ENCODE measurements around the gene ATP8B4.

Gene ATP8B4

DNA sequence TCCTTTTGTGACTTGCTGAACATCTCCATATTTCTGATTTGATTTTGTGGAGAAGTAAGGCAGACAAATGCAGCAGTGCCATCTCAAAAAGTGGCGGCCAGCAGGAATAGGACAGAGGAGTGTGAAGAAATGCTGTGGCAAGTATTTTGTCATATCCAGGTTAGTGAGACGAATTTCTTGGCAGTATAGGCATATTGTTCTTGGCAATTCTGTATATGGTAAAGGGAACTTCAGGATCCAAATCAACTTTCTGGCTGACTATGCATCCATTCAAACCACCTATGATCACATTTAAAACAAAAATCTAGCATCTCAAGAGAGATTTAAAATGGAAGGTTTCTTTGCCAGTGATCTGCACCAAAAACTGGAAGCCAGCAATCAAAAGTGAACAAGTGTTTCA lies 270.2 kb downstream of the ATP8B4 start:
- no peak overlapping the region for H3K4me3 ChIP-seq (ENCODE audit: low read depth, low read length)
- TF ChIP-seq, protein P1, sequence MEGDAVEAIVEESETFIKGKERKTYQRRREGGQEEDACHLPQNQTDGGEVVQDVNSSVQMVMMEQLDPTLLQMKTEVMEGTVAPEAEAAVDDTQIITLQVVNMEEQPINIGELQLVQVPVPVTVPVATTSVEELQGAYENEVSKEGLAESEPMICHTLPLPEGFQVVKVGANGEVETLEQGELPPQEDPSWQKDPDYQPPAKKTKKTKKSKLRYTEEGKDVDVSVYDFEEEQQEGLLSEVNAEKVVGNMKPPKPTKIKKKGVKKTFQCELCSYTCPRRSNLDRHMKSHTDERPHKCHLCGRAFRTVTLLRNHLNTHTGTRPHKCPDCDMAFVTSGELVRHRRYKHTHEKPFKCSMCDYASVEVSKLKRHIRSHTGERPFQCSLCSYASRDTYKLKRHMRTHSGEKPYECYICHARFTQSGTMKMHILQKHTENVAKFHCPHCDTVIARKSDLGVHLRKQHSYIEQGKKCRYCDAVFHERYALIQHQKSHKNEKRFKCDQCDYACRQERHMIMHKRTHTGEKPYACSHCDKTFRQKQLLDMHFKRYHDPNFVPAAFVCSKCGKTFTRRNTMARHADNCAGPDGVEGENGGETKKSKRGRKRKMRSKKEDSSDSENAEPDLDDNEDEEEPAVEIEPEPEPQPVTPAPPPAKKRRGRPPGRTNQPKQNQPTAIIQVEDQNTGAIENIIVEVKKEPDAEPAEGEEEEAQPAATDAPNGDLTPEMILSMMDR (IDR thresholded peaks at IDR 0.05; ENCODE audit: low read depth, low read length) = no peak

DNA sequence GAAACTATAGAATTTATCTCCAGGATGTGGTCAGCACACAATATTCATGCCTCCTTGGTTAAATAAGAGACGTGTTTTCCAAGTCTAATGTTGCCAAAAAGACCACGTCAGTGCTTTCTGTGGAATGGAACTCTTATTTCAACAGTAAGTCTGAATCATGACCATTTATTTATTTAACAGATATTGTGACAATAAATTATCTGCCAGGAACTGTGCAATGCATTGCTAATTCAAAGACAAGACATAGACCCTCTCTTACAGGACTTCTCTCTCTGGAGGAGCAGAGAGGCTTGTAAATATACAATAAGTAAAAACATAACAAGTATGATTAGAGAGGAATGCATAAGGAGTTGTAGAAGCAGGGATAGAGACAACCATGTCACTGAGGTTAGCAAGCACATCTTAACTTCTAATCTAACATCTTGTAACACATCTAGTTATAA lies 270.7 kb downstream of the ATP8B4 start:
- TF ChIP-seq, protein P1 (IDR thresholded peaks at IDR 0.05; ENCODE audit: low read depth, low read length) = no peak
- no peak overlapping the region for H3K4me3 ChIP-seq (ENCODE audit: low read depth, low read length)

DNA sequence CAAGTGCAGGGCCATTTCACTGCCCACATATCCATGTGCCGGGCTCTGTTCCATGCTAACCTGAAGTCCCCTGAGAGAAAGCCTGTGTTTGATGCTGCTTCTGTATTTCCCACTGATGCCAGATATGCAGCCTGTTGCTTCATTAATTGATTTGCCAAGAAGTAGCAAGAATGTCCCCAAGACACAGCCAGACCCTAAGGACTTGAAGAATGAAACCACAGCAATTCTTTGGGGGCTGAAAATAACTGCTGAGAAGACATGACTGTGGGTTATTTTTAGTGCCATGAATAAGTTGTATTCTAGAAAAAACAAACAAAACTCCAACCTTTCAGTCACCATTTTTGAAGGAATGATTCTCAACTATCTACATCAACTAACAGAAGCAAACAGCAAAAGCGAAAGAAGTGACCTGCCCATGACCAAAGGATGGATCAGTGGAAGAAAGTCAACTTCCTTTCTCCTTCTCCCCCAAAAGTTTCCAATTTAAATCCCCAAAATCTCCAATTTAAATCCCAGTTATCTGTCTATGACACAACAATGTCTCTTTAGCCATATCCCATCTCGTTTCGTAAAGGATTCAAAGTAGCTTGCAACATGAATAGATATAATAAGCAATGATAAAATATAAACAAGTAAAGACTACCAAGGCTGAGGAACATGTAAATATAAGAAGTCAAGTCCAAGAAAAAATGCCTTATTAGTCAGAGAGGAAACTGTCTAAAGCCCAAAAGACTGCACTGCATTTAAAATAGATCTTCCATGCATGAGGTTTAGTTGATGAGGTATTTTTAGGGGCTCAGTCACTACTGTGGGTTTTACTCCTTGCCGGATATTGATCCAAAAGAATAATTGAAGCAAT lies 271.4 kb downstream of the ATP8B4 start:
- TF ChIP-seq, protein P1 (IDR thresholded peaks at IDR 0.05; ENCODE audit: low read depth, low read length) = no peak
- peak overlapping the region; percentile 18 for H3K4me3 ChIP-seq (ENCODE audit: low read depth, low read length)

DNA sequence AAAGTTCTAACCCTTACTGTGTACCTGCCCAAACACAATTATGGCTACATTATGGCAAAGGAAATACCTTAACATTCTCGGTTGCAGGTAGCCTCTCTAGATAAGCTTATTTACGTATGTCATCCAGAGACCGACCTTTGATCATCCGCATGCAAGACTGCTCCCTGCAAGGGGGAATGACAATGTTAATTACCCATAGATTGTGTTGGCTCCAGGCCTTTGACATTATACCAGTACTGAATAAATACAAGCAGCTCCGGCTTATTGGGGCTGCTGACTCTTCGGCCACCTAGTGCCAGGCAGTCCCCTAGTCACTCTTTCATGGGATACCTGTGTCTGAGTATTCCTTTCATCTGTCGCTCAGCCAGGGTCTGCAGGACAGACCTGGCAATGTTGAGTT lies 274.6 kb downstream of the ATP8B4 start:
- TF ChIP-seq, protein P1 (IDR thresholded peaks at IDR 0.05; ENCODE audit: low read depth, low read length) = no peak
- no peak overlapping the region for H3K4me3 ChIP-seq (ENCODE audit: low read depth, low read length)

DNA sequence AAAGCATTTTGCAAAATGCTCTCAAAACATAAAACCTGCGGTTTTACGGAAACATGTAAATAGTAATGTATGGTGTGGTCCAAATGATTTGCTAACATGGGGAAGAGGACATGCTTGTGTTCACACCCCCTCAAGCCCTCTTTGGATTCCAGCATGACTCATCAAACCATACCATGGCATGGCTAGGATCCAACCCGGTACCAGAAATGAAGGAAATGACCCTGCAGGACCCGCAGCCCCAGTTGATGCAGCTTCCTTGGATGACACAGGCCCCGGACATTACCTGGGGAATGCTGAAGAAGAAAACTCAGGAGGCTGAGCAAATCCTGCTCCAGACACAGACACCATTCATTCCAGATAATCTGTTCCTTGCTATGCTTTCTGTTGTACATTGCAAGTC lies 275.3 kb downstream of the ATP8B4 start:
- H3K4me3 ChIP-seq (ENCODE audit: low read depth, low read length) = no peak overlapping the region
- TF ChIP-seq, protein P1 (IDR thresholded peaks at IDR 0.05; ENCODE audit: low read depth, low read length) = no peak

DNA sequence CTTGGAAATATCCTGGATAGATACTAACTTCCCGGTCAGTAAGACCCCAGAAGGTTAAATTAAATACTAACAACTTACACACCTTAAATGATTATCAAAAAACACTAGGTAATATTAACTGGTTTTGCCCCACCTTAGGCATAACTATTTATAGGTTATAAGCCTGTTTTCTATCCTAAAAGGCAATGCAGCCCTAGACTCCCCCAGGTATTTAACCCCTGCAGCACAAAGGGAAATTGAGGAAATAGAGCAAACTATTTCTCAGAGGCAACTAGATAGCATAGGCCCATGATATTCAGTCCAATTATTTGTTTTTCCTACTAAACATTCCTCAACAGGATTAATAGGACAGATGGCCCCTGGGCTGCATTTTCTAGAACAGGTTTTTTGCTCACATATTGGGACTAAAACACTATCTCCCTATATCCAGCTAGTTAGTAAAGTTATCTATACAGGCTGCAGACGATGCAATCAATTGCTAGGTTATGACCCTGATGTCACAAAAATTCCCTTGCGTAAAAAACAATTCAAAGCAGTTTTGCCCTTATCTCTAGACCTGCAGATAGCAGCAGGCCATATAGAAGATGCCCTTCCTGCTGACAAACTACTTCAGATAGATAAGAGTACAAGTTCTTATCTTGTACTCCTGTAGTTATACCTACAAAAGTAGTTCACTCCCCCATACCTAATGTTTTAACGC lies 276.9 kb downstream of the ATP8B4 start:
- TF ChIP-seq, protein P1 (IDR thresholded peaks at IDR 0.05; ENCODE audit: low read depth, low read length) = no peak
- no peak overlapping the region for H3K4me3 ChIP-seq (ENCODE audit: low read depth, low read length)

DNA sequence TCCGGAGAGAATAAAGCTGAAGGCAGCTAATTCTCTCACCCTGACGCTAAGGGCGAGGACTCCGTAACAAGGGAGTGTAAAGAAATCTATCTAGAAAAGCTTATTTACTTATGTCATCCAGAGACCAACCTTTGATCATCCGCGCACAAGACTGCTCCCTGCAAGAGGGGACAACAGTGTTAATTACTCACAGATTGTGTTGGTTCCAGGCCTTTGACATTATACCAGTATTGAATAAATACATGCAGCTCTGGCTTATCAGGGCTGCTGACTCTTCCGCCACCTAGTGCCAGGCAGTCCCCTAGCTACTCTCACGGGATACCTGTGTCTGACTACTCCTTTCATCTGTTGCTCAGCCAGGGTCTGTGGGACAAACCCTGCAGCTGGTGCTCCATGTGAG lies 286.5 kb downstream of the ATP8B4 start:
- H3K4me3 ChIP-seq (ENCODE audit: low read depth, low read length) = no peak overlapping the region
- TF ChIP-seq, protein P1 (IDR thresholded peaks at IDR 0.05; ENCODE audit: low read depth, low read length) = no peak

All from WI38 (cell line).